HG03060 (cell line): Measurements from ENCODE around the gene NFKB1.
"Not testable (repeated sequence)": the region's sequence is repeated elsewhere in the genome, so short reads cannot be mapped to it uniquely, and the experiment has no call there.

Source experiments
- ATAC-seq: cut with Tn5 transposase; IDR thresholded peaks from one replicate; pipeline ENCODE4 v1.9.1; 2021; ENCODE audit warnings: low read depth, moderate number of reproducible peaks; ENCODE audit not compliant: unreplicated experiment

Gene NFKB1

GRCh38 chr4:102563000-102563399 is 61.8 kb downstream of the NFKB1 start:
- no peak for ATAC-seq

- ATAC-seq, result peak; percentile 90
These were observed 63.4 kb downstream of the NFKB1 start for GRCh38 chr4:102564399-102565059.

GRCh38 chr4:102565696-102566095 is 64.5 kb downstream of the NFKB1 start:
- ATAC-seq, result no peak

GRCh38 chr4:102566426-102566825 is 65.3 kb downstream of the NFKB1 start:
- ATAC-seq, result no peak

- no peak for ATAC-seq
These were observed 66.3 kb downstream of the NFKB1 start for GRCh38 chr4:102567427-102567826.

- no peak for ATAC-seq
These were observed 68.0 kb downstream of the NFKB1 start for GRCh38 chr4:102569200-102569599.

GRCh38 chr4:102570211-102570610 is 69.1 kb downstream of the NFKB1 start:
- not testable (repeated sequence) for ATAC-seq

GRCh38 chr4:102572452-102572851 is 71.3 kb downstream of the NFKB1 start:
- no peak for ATAC-seq

- no peak for ATAC-seq
These were observed 73.2 kb downstream of the NFKB1 start for GRCh38 chr4:102574317-102574716.

GRCh38 chr4:102575369-102576129 is 74.4 kb downstream of the NFKB1 start:
- no peak for ATAC-seq

GRCh38 chr4:102578270-102578669 is 77.1 kb downstream of the NFKB1 start:
- no peak for ATAC-seq

- no peak for ATAC-seq
These were observed 77.7 kb downstream of the NFKB1 start for GRCh38 chr4:102578819-102579218.

GRCh38 chr4:102579794-102580462 is 78.8 kb downstream of the NFKB1 start:
- ATAC-seq, result no peak

GRCh38 chr4:102580463-102580842 is 79.3 kb downstream of the NFKB1 start:
- no peak for ATAC-seq

GRCh38 chr4:102584091-102584490 is 82.9 kb downstream of the NFKB1 start:
- ATAC-seq, result no peak

GRCh38 chr4:102585329-102585728 is 84.2 kb downstream of the NFKB1 start:
- ATAC-seq, result no peak

GRCh38 chr4:102586002-102586643 is 85.0 kb downstream of the NFKB1 start:
- ATAC-seq, result no peak

- no peak for ATAC-seq
These were observed 85.5 kb downstream of the NFKB1 start for GRCh38 chr4:102586644-102587021.

GRCh38 chr4:102589743-102590142 is 88.6 kb downstream of the NFKB1 start:
- ATAC-seq, result no peak

- no peak for ATAC-seq
These were observed 91.1 kb downstream of the NFKB1 start for GRCh38 chr4:102592256-102592655.

GRCh38 chr4:102593147-102593546 is 92.0 kb downstream of the NFKB1 start:
- no peak for ATAC-seq
